ENCODE measurements around the gene KATNAL2.

DNA sequence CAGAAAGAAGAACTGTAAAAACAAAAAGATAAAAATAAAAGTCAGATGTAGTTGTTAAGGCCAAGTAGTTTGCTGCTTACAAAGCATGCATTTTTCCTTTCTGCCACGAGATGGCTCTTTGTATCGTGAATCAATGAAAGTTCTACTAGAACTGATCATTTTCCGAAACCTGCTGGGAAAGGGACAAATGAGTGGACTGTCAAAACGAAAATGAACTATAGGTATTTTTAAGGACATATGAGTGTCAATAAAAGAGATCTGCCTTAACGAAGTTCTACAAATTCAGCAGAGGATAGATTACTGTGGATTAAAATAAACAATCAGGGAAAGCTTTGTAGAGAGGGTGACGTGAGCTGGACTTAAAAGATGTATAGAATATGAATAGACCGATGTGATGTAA lies 133.1 kb downstream of the KATNAL2 start:
- TF ChIP-seq GATA3 (IDR thresholded peaks at IDR 0.05; ENCODE audit: low read depth, low read length) (no peak), GATA2 (IDR thresholded peaks at IDR 0.05; ENCODE audit: low read depth, low read length) (no peak)
